ENCODE data around the gene OR2V2.
"Not testable (repeated sequence)": the region's sequence is repeated elsewhere in the genome, so short reads cannot be mapped to it uniquely, and the experiment has no call there.

OR2V2 gene

GRCh38 chr5:181170237-181170825, 22.9 kb downstream of the OR2V2 start:
- no peak for FAIRE-seq

- no peak for FAIRE-seq
Observed at GRCh38 chr5:181170996-181171395, 23.6 kb downstream of the OR2V2 start.

- FAIRE-seq, result no peak
Observed at GRCh38 chr5:181171782-181172181, 24.4 kb downstream of the OR2V2 start.

GRCh38 chr5:181173027-181173419, 25.6 kb downstream of the OR2V2 start:
- FAIRE-seq, result no peak

GRCh38 chr5:181173420-181174342, 26.3 kb downstream of the OR2V2 start:
- peak; percentile 43 for FAIRE-seq

- no peak for FAIRE-seq
Observed at GRCh38 chr5:181176254-181176952, 29.0 kb downstream of the OR2V2 start.

GRCh38 chr5:181177559-181177958, 30.2 kb downstream of the OR2V2 start:
- not testable (repeated sequence) for FAIRE-seq

GRCh38 chr5:181181650-181182565, 34.5 kb downstream of the OR2V2 start:
- no peak for FAIRE-seq

- FAIRE-seq, result no peak
Observed at GRCh38 chr5:181182651-181183050, 35.3 kb downstream of the OR2V2 start.

- FAIRE-seq, result no peak
Observed at GRCh38 chr5:181184845-181185216, 37.4 kb downstream of the OR2V2 start.

GRCh38 chr5:181185560-181185959, 38.2 kb downstream of the OR2V2 start:
- no peak for FAIRE-seq

GRCh38 chr5:181186022-181186421, 38.6 kb downstream of the OR2V2 start:
- no peak for FAIRE-seq

GRCh38 chr5:181186986-181187499, 39.7 kb downstream of the OR2V2 start:
- FAIRE-seq, result no peak

GRCh38 chr5:181187500-181188213, 40.3 kb downstream of the OR2V2 start:
- no peak for FAIRE-seq

GRCh38 chr5:181188700-181189362, 41.4 kb downstream of the OR2V2 start:
- FAIRE-seq, result no peak

GRCh38 chr5:181189363-181189961, 42.1 kb downstream of the OR2V2 start:
- no peak for FAIRE-seq

- FAIRE-seq, result no peak
Observed at GRCh38 chr5:181189962-181190710, 42.8 kb downstream of the OR2V2 start.

- no peak for FAIRE-seq
Observed at GRCh38 chr5:181190711-181191525, 43.5 kb downstream of the OR2V2 start.

All from A204.1 (cell line).